K562 (cell line): Measurements from ENCODE around the gene ARHGDIA. TPM values are rescaled to one million over a fixed set of nuclear protein-coding genes. Genes with fewer than 3 reads are reported as not detected.

Source experiments
- E2F3 ChIP-seq: fragments of 250-450 bp; sonication (Bioruptor Pico); IDR thresholded peaks from 2 replicates; pipeline ENCODE4 v1.4.0; 2020; ENCODE audit warnings: mild to moderate bottlenecking
- ETV6 ChIP-seq, 3 experiments: fragments of 150-350 bp in 1 of 3; sonication (generic) in 1 of 3; formaldehyde crosslinking in 1 of 3; IDR thresholded peaks; 2 replicates each; pipeline versions ENCODE4 v1.6.1 to v1.8.0; 2014 to 2022; ENCODE audit warnings: borderline replicate concordance in 2 of 3, low read depth in 2 of 3, antibody characterized with exemption in 1 of 3, low read length in 1 of 3, mild to moderate bottlenecking in 1 of 3, missing genetic modification reagents in 1 of 3
- HNRNPLL ChIP-seq: fragments of 200-400 bp; formaldehyde crosslinking; IDR thresholded peaks from 2 replicates; pipeline ENCODE4 v1.6.1; 2017; ENCODE audit warnings: low read length, low read depth, mild to moderate bottlenecking; ENCODE audit not compliant: poor library complexity, severe bottlenecking
- LEF1 ChIP-seq: fragments of 450-650 bp; IDR thresholded peaks from 2 replicates; pipeline ENCODE4 v1.6.1; 2016; ENCODE audit warnings: mild to moderate bottlenecking
- NR2C2 ChIP-seq, 2 experiments: fragments of 200-800 bp in 1 of 2; sonication (Bioruptor generic) in 1 of 2; sonication (generic) in 1 of 2; formaldehyde crosslinking in 1 of 2; IDR thresholded peaks; 2 replicates each; pipeline versions ENCODE4 v1.6.1 to v1.8.0; 2016 to 2022; ENCODE audit warnings: mild to moderate bottlenecking in 1 of 2, missing compliant biosample characterization in 1 of 2, missing genetic modification characterization in 1 of 2, missing genetic modification reagents in 1 of 2
- POLR2G ChIP-seq: fragments of 200-400 bp; formaldehyde crosslinking; IDR thresholded peaks from 2 replicates; pipeline ENCODE4 v1.6.1; 2017; ENCODE audit warnings: low read depth, mild to moderate bottlenecking, antibody characterized with exemption, low read length, moderate library complexity
- SMARCA4 ChIP-seq: fragments of 450-650 bp; IDR thresholded peaks from 2 replicates; pipeline ENCODE4 v1.6.1; 2016
- TEAD4 ChIP-seq, 2 experiments: sonication (generic) in 1 of 2; formaldehyde crosslinking in 1 of 2; IDR thresholded peaks; 2 replicates each; pipeline versions ENCODE4 v1.6.1 to v1.8.0; 2012 to 2022; ENCODE audit warnings: borderline replicate concordance in 1 of 2, inconsistent platforms in 1 of 2, low read length in 1 of 2, mild to moderate bottlenecking in 1 of 2, missing genetic modification reagents in 1 of 2
- TOE1 ChIP-seq, 2 experiments: fragments of 450-650 bp in 1 of 2; sonication (generic) in 1 of 2; formaldehyde crosslinking in 1 of 2; IDR thresholded peaks; 2 replicates each; pipeline versions ENCODE4 v1.7.1 to v1.8.0; 2016 to 2022; ENCODE audit warnings: borderline replicate concordance in 2 of 2, mild to moderate bottlenecking in 2 of 2, antibody characterized with exemption in 1 of 2, inconsistent platforms in 1 of 2, low read depth in 1 of 2, missing genetic modification reagents in 1 of 2, moderate library complexity in 1 of 2
- ZNF12 ChIP-seq: sonication (generic); formaldehyde crosslinking; IDR thresholded peaks from 2 replicates; pipeline ENCODE4 v1.4.0; 2020; ENCODE audit warnings: mild to moderate bottlenecking, missing genetic modification reagents
- ZNF124 ChIP-seq: sonication (generic); formaldehyde crosslinking; IDR thresholded peaks from 2 replicates; pipeline ENCODE4 v1.8.1; 2022; ENCODE audit warnings: missing genetic modification reagents
- ZNF766 ChIP-seq: fragments of 200-800 bp; sonication (Bioruptor generic); conservative IDR thresholded peaks from 2 replicates; pipeline ENCODE4 v1.6.1; 2016; ENCODE audit warnings: missing genetic modification characterization, missing compliant biosample characterization
- ZNF79 ChIP-seq: fragments of 250-450 bp; sonication (Bioruptor Pico); IDR thresholded peaks from 2 replicates; pipeline ENCODE4 v1.4.0; 2020; ENCODE audit warnings: low read depth, mild to moderate bottlenecking, moderate library complexity
- polyA plus RNA-seq, 8 experiments: library from polyadenylated mRNA; depleted of rRNA in 4 of 8; stranded (reverse) in 5 of 8; unstranded in 3 of 8; fragments of >200 nt; fragmentation: Nextera tagmentation in 2 of 8; fragmentation: Illumina TruSeq in 1 of 8; extraction: Ambion mirVana in 2 of 8; extraction: Trizol in 1 of 8; gene quantifications; 2 replicates each; pipeline versions ENCODE4 v1.2.1 to v1.2.3, GENCODE V29; 2011 to 2014; ENCODE audit warnings: inconsistent platforms in 1 of 8, missing spikeins in 1 of 8
- total RNA-seq, 7 experiments: library from RNA; depleted of rRNA in 6 of 7; stranded (reverse); fragments of >200 nt in 6 of 7; fragmentation: Illumina TruSeq in 2 of 7; extraction: Trizol in 2 of 7; gene quantifications; 2 replicates each; pipeline versions ENCODE4 v1.2.1 to v1.2.3, GENCODE V29; 2011 to 2021; ENCODE audit warnings: low replicate concordance in 1 of 7
- TF ChIP-seq, protein P1 (sequence below): fragments of 250-450 bp; sonication (Bioruptor Pico); IDR thresholded peaks from 2 replicates; pipeline ENCODE4 v1.4.0; 2020; ENCODE audit warnings: mild to moderate bottlenecking
- TF ChIP-seq, protein P2 (sequence below): sonication (generic); formaldehyde crosslinking; IDR thresholded peaks from 2 replicates; pipeline ENCODE4 v1.8.0; 2023; ENCODE audit warnings: missing genetic modification reagents, mild to moderate bottlenecking, borderline replicate concordance
- TF ChIP-seq, protein P3 (sequence below), 2 experiments: fragments of 450-650 bp; conservative IDR thresholded peaks; 2 replicates each; pipeline ENCODE4 v1.6.1; 2017; ENCODE audit warnings: mild to moderate bottlenecking in 2 of 2, moderate library complexity in 2 of 2

Gene ARHGDIA
- total and polyA plus RNA-seq, 9 of the 15 experiments (the other 6 are each of a cell fraction or from before 2014, with no cell fraction given), result 9.6 to 340 (median 97.6) TPM

DNA sequence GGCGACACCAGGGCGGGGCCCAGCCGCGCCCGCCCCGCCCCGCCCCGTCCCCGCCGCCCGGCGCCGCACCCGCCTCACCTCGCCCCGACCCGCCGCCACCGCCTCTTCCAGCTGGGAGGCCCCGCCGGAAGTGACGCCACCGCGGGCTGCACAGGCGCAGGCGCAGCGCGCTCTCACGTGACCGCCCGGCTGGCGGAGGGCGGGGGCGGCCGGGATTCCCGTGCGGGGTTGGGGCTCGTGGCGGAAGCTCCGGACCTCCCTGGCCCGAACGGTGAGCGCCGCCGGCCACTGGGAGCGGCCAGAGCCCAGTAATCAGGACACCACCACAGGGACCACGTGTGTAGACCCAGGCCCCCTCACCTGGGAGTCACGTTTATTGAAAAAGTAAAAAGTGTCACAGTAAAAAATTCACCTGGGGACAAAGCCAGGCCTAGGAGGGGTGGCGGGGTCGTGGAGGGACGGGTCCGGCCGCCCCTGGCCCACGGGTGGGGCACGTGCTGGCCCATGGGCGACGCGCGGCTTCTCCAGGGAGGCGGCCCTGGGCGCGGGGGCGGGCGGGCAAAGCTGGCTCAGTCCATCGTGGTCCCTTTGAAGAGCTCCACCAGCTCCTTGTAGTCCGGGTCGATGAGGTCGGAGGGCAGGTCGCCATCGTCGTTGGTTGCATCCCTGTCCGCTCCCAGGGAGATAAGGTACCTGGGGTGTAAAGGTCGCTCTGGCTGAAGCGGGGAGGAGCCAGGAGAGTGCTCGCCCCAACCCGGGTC lies 37.8 kb downstream of the ARHGDIA start, which contains the start of gene MCRIP1 (continued):
- TF ChIP-seq, protein P1, sequence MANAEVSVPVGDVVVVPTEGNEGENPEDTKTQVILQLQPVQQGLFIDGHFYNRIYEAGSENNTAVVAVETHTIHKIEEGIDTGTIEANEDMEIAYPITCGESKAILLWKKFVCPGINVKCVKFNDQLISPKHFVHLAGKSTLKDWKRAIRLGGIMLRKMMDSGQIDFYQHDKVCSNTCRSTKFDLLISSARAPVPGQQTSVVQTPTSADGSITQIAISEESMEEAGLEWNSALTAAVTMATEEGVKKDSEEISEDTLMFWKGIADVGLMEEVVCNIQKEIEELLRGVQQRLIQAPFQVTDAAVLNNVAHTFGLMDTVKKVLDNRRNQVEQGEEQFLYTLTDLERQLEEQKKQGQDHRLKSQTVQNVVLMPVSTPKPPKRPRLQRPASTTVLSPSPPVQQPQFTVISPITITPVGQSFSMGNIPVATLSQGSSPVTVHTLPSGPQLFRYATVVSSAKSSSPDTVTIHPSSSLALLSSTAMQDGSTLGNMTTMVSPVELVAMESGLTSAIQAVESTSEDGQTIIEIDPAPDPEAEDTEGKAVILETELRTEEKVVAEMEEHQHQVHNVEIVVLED (CRISPR knock-in tag), result peak; percentile 59
- TF ChIP-seq HNRNPLL (peak; percentile 39), ZNF12 (CRISPR knock-in tag) (no peak), TEAD4 (IDR thresholded peaks at IDR 0.05; ENCODE audit: low read length) (0 out of 2 replicates have a peak, but pooled peaks have one; percentile 9), TEAD4 (CRISPR knock-in tag; IDR thresholded peaks at IDR 0.05; ENCODE audit: borderline replicate concordance) (no peak), POLR2G (peak; percentile 90), ZNF766 (CRISPR knock-in tag) (peak; percentile 71), ZNF124 (CRISPR knock-in tag) (no peak), ZNF79 (CRISPR knock-in tag) (no peak), E2F3 (no peak), ETV6 (IDR thresholded peaks at IDR 0.05; ENCODE audit: borderline replicate concordance in 1 of 2, low read depth in 2 of 2, low read length in 1 of 2) (no peak), ETV6 (CRISPR knock-in tag; IDR thresholded peaks at IDR 0.05; ENCODE audit: borderline replicate concordance) (peak; percentile 83; the same call in 1 of the 2 replicates), NR2C2 (CRISPR knock-in tag; IDR thresholded peaks at IDR 0.05) (peak; percentile 76), NR2C2 (tag; IDR thresholded peaks at IDR 0.05) (peak; percentile 90), SMARCA4 (no peak), LEF1 (peak; percentile 60), TOE1 (IDR thresholded peaks at IDR 0.05; ENCODE audit: borderline replicate concordance) (peak; percentile 91; the same call in 1 of the 2 replicates), TOE1 (CRISPR knock-in tag; IDR thresholded peaks at IDR 0.05; ENCODE audit: borderline replicate concordance, low read depth) (0 out of 2 replicates have a peak, but pooled peaks have one; percentile 62)
- TF ChIP-seq, protein P2, sequence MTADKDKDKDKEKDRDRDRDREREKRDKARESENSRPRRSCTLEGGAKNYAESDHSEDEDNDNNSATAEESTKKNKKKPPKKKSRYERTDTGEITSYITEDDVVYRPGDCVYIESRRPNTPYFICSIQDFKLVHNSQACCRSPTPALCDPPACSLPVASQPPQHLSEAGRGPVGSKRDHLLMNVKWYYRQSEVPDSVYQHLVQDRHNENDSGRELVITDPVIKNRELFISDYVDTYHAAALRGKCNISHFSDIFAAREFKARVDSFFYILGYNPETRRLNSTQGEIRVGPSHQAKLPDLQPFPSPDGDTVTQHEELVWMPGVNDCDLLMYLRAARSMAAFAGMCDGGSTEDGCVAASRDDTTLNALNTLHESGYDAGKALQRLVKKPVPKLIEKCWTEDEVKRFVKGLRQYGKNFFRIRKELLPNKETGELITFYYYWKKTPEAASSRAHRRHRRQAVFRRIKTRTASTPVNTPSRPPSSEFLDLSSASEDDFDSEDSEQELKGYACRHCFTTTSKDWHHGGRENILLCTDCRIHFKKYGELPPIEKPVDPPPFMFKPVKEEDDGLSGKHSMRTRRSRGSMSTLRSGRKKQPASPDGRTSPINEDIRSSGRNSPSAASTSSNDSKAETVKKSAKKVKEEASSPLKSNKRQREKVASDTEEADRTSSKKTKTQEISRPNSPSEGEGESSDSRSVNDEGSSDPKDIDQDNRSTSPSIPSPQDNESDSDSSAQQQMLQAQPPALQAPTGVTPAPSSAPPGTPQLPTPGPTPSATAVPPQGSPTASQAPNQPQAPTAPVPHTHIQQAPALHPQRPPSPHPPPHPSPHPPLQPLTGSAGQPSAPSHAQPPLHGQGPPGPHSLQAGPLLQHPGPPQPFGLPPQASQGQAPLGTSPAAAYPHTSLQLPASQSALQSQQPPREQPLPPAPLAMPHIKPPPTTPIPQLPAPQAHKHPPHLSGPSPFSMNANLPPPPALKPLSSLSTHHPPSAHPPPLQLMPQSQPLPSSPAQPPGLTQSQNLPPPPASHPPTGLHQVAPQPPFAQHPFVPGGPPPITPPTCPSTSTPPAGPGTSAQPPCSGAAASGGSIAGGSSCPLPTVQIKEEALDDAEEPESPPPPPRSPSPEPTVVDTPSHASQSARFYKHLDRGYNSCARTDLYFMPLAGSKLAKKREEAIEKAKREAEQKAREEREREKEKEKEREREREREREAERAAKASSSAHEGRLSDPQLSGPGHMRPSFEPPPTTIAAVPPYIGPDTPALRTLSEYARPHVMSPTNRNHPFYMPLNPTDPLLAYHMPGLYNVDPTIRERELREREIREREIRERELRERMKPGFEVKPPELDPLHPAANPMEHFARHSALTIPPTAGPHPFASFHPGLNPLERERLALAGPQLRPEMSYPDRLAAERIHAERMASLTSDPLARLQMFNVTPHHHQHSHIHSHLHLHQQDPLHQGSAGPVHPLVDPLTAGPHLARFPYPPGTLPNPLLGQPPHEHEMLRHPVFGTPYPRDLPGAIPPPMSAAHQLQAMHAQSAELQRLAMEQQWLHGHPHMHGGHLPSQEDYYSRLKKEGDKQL (CRISPR knock-in tag), result no peak
- TF ChIP-seq, protein P3, sequence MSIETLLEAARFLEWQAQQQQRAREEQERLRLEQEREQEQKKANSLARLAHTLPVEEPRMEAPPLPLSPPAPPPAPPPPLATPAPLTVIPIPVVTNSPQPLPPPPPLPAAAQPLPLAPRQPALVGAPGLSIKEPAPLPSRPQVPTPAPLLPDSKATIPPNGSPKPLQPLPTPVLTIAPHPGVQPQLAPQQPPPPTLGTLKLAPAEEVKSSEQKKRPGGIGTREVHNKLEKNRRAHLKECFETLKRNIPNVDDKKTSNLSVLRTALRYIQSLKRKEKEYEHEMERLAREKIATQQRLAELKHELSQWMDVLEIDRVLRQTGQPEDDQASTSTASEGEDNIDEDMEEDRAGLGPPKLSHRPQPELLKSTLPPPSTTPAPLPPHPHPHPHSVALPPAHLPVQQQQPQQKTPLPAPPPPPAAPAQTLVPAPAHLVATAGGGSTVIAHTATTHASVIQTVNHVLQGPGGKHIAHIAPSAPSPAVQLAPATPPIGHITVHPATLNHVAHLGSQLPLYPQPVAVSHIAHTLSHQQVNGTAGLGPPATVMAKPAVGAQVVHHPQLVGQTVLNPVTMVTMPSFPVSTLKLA (conservative IDR thresholded peaks at IDR 0.05), result peak; percentile 92 to 95
